ENCODE data around the gene UTP11. TPM values are rescaled to one million over a fixed set of nuclear protein-coding genes. Genes with fewer than 3 reads are reported as not detected.
"Not testable (repeated sequence)": the region's sequence is repeated elsewhere in the genome, so short reads cannot be mapped to it uniquely, and the experiment has no call there.

UTP11 gene
- total RNA-seq (2014; rRNA removed; shearing (Covaris generic); ENCODE audit: low replicate concordance): 27.3 and 31.1 TPM in 2 replicates

- Histone ChIP-seq H3K9me2 (replicated peaks; ENCODE audit: insufficient read depth, low read length) (no peaks in the 10 kb centered on the region), H3K27ac (ENCODE audit: low read length) (peak within 1 kb of the TSS; percentile 82), H3K79me2 (ENCODE audit: low read length) (peaks cover 45% of the 10 kb centered on the region), H3K9me3 (ENCODE audit: low read length) (no peaks in the 10 kb centered on the region), H3K36me3 (ENCODE audit: insufficient read depth, low read length) (peaks cover 12% of the 10 kb centered on the region; the same call in 1 of the 2 replicates), H2AFZ (ENCODE audit: low read length) (peak within 1 kb of the TSS; percentile 79), H3K27me3 (ENCODE audit: low read length) (no peaks in the 10 kb centered on the region), H3K4me2 (ENCODE audit: low read depth, low read length, poor library complexity, severe bottlenecking) (peak within 1 kb of the TSS; percentile 76), H3K4me1 (ENCODE audit: low read length) (peaks cover 15% of the 10 kb centered on the region), H3K9ac (ENCODE audit: low read length) (peak within 1 kb of the TSS; percentile 92), H3K4me3 (ENCODE audit: low read length) (peak within 1 kb of the TSS; percentile 85), H4K20me1 (ENCODE audit: insufficient read depth, low read depth, low read length) (no peaks in the 10 kb centered on the region)
- peak; percentile 99 for DNase-seq
These were observed at the start of gene UTP11 for GRCh38 chr1:38012363-38013226. UTP11 (plus strand) TSS chr1:38012734; CDS start chr1:38012803, 69 bp downstream.

GRCh38 chr1:37964106-37964505 lies 48.4 kb upstream of the UTP11 start:
- H4K20me1 ChIP-seq (ENCODE audit: insufficient read depth, low read depth, low read length); H3K4me3 ChIP-seq (ENCODE audit: low read length); H3K4me1 ChIP-seq (ENCODE audit: low read length); H3K9me2 ChIP-seq (replicated peaks; ENCODE audit: insufficient read depth, low read length); H3K9me3 ChIP-seq (ENCODE audit: low read length); H3K27me3 ChIP-seq (ENCODE audit: low read length); H3K9ac ChIP-seq (ENCODE audit: low read length); H3K4me2 ChIP-seq (ENCODE audit: low read depth, low read length, poor library complexity, severe bottlenecking); H3K79me2 ChIP-seq (ENCODE audit: low read length); DNase-seq; H3K27ac ChIP-seq (ENCODE audit: low read length); H2AFZ ChIP-seq (ENCODE audit: low read length): not testable (repeated sequence)
- H3K36me3 ChIP-seq (ENCODE audit: insufficient read depth, low read length): peaks cover 30% of the 10 kb centered on the region

- H3K9me3 ChIP-seq (ENCODE audit: low read length): no peaks in the 10 kb centered on the region
- H3K27ac ChIP-seq (ENCODE audit: low read length): no peak overlapping the region
- H3K9ac ChIP-seq (ENCODE audit: low read length): no peak overlapping the region
- no peak overlapping the region for H3K4me2 ChIP-seq (ENCODE audit: low read depth, low read length, poor library complexity, severe bottlenecking)
- no peaks in the 10 kb centered on the region for H3K27me3 ChIP-seq (ENCODE audit: low read length)
- DNase-seq: no peak
- no peaks in the 10 kb centered on the region for H4K20me1 ChIP-seq (ENCODE audit: insufficient read depth, low read depth, low read length)
- H3K9me2 ChIP-seq (replicated peaks; ENCODE audit: insufficient read depth, low read length): no peaks in the 10 kb centered on the region
- no peak overlapping the region for H2AFZ ChIP-seq (ENCODE audit: low read length)
- H3K79me2 ChIP-seq (ENCODE audit: low read length): no peaks in the 10 kb centered on the region
- H3K36me3 ChIP-seq (ENCODE audit: insufficient read depth, low read length): peaks cover 34% of the 10 kb centered on the region
- H3K4me3 ChIP-seq (ENCODE audit: low read length): no peak overlapping the region
- H3K4me1 ChIP-seq (ENCODE audit: low read length): no peaks in the 10 kb centered on the region
These were observed 47.2 kb upstream of the UTP11 start for GRCh38 chr1:37965301-37965700.

- H3K9me3 ChIP-seq (ENCODE audit: low read length); H4K20me1 ChIP-seq (ENCODE audit: insufficient read depth, low read depth, low read length); H3K27me3 ChIP-seq (ENCODE audit: low read length); H3K9me2 ChIP-seq (replicated peaks; ENCODE audit: insufficient read depth, low read length); H3K4me1 ChIP-seq (ENCODE audit: low read length); H2AFZ ChIP-seq (ENCODE audit: low read length); H3K4me2 ChIP-seq (ENCODE audit: low read depth, low read length, poor library complexity, severe bottlenecking); DNase-seq; H3K27ac ChIP-seq (ENCODE audit: low read length); H3K4me3 ChIP-seq (ENCODE audit: low read length); H3K9ac ChIP-seq (ENCODE audit: low read length): not testable (repeated sequence)
- H3K79me2 ChIP-seq (ENCODE audit: low read length): peaks cover 11% of the 10 kb centered on the region
- peaks cover 43% of the 10 kb centered on the region for H3K36me3 ChIP-seq (ENCODE audit: insufficient read depth, low read length)
These were observed 38.9 kb upstream of the UTP11 start for GRCh38 chr1:37973684-37974083.

GRCh38 chr1:37974567-37974966 lies 38.0 kb upstream of the UTP11 start:
- H3K27ac ChIP-seq (ENCODE audit: low read length): no peak overlapping the region
- H3K9ac ChIP-seq (ENCODE audit: low read length): no peak overlapping the region
- no peaks in the 10 kb centered on the region for H3K9me2 ChIP-seq (replicated peaks; ENCODE audit: insufficient read depth, low read length)
- H3K9me3 ChIP-seq (ENCODE audit: low read length): no peaks in the 10 kb centered on the region
- no peaks in the 10 kb centered on the region for H3K4me1 ChIP-seq (ENCODE audit: low read length)
- no peaks in the 10 kb centered on the region for H4K20me1 ChIP-seq (ENCODE audit: insufficient read depth, low read depth, low read length)
- peaks cover 40% of the 10 kb centered on the region for H3K36me3 ChIP-seq (ENCODE audit: insufficient read depth, low read length)
- H3K4me3 ChIP-seq (ENCODE audit: low read length): no peak overlapping the region
- H3K4me2 ChIP-seq (ENCODE audit: low read depth, low read length, poor library complexity, severe bottlenecking): no peak overlapping the region
- H3K79me2 ChIP-seq (ENCODE audit: low read length): peaks cover 11% of the 10 kb centered on the region
- H2AFZ ChIP-seq (ENCODE audit: low read length): no peak overlapping the region
- no peaks in the 10 kb centered on the region for H3K27me3 ChIP-seq (ENCODE audit: low read length)
- no peak for DNase-seq

GRCh38 chr1:37975083-37975482 lies 37.5 kb upstream of the UTP11 start:
- DNase-seq: peak; percentile 59
- peaks cover 11% of the 10 kb centered on the region for H3K79me2 ChIP-seq (ENCODE audit: low read length)
- H3K36me3 ChIP-seq (ENCODE audit: insufficient read depth, low read length): peaks cover 35% of the 10 kb centered on the region
- not testable (repeated sequence) for H2AFZ ChIP-seq (ENCODE audit: low read length); H3K9ac ChIP-seq (ENCODE audit: low read length); H3K9me3 ChIP-seq (ENCODE audit: low read length); H3K4me1 ChIP-seq (ENCODE audit: low read length); H3K4me3 ChIP-seq (ENCODE audit: low read length); H4K20me1 ChIP-seq (ENCODE audit: insufficient read depth, low read depth, low read length); H3K27ac ChIP-seq (ENCODE audit: low read length); H3K9me2 ChIP-seq (replicated peaks; ENCODE audit: insufficient read depth, low read length); H3K4me2 ChIP-seq (ENCODE audit: low read depth, low read length, poor library complexity, severe bottlenecking); H3K27me3 ChIP-seq (ENCODE audit: low read length)

GRCh38 chr1:37978541-37978940 lies 34.0 kb upstream of the UTP11 start:
- peaks cover 54% of the 10 kb centered on the region for H3K36me3 ChIP-seq (ENCODE audit: insufficient read depth, low read length)

GRCh38 chr1:37983546-37983945 lies 29.0 kb upstream of the UTP11 start:
- no peak for DNase-seq
- H3K4me3 ChIP-seq (ENCODE audit: low read length): no peak overlapping the region
- no peaks in the 10 kb centered on the region for H4K20me1 ChIP-seq (ENCODE audit: insufficient read depth, low read depth, low read length)
- H3K9me3 ChIP-seq (ENCODE audit: low read length): no peaks in the 10 kb centered on the region
- H3K27ac ChIP-seq (ENCODE audit: low read length): no peak overlapping the region
- no peak overlapping the region for H2AFZ ChIP-seq (ENCODE audit: low read length)
- no peaks in the 10 kb centered on the region for H3K9me2 ChIP-seq (replicated peaks; ENCODE audit: insufficient read depth, low read length)
- peaks cover 19% of the 10 kb centered on the region for H3K79me2 ChIP-seq (ENCODE audit: low read length)
- H3K9ac ChIP-seq (ENCODE audit: low read length): no peak overlapping the region
- H3K36me3 ChIP-seq (ENCODE audit: insufficient read depth, low read length): peaks cover 60% of the 10 kb centered on the region
- H3K4me1 ChIP-seq (ENCODE audit: low read length): peaks cover 9% of the 10 kb centered on the region
- no peaks in the 10 kb centered on the region for H3K27me3 ChIP-seq (ENCODE audit: low read length)
- no peak overlapping the region for H3K4me2 ChIP-seq (ENCODE audit: low read depth, low read length, poor library complexity, severe bottlenecking)

More at GRCh38 chr1:37978541-37978940, 34.0 kb upstream of the UTP11 start:
- peaks cover 7% of the 10 kb centered on the region for H3K79me2 ChIP-seq (ENCODE audit: low read length)
- no peak overlapping the region for H2AFZ ChIP-seq (ENCODE audit: low read length)
- H3K27ac ChIP-seq (ENCODE audit: low read length): no peak overlapping the region
- H3K4me2 ChIP-seq (ENCODE audit: low read depth, low read length, poor library complexity, severe bottlenecking): no peak overlapping the region
- no peak for DNase-seq
- no peak overlapping the region for H3K9ac ChIP-seq (ENCODE audit: low read length)
- no peaks in the 10 kb centered on the region for H3K27me3 ChIP-seq (ENCODE audit: low read length)
- no peaks in the 10 kb centered on the region for H3K4me1 ChIP-seq (ENCODE audit: low read length)
- H4K20me1 ChIP-seq (ENCODE audit: insufficient read depth, low read depth, low read length): no peaks in the 10 kb centered on the region
- no peaks in the 10 kb centered on the region for H3K9me3 ChIP-seq (ENCODE audit: low read length)
- H3K4me3 ChIP-seq (ENCODE audit: low read length): no peak overlapping the region
- no peaks in the 10 kb centered on the region for H3K9me2 ChIP-seq (replicated peaks; ENCODE audit: insufficient read depth, low read length)

Data from Karpas-422 (cell line).